NCI-H1048 (cell line): ENCODE results near the gene GRK2.
"Not testable (repeated sequence)": the region's sequence is repeated elsewhere in the genome, so short reads cannot be mapped to it uniquely, and the experiment has no call there.

Experiments used
- DNase-seq: peaks from one replicate; lab custom pipeline; 2025; lab: John Stamatoyannopoulos, UW

GRK2 gene

DNA sequence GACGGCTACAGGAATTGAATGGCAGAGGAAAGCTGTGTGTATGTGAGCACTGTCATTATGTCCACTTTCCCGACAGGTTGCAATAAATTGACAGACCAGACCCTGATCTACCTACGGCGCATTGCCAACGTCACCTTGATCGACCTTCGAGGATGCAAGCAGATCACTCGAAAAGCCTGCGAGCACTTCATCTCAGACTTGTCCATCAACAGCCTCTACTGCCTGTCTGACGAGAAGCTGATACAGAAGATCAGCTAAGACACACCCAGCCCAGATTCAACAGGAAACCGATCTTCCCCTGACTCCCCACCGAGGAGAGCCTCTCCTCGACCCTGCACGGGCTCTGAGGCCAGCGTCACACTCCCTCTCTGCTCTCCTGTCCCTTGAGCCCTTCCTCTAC, 11.5 kb upstream of the GRK2 start:
- DNase-seq, result no peak

DNA sequence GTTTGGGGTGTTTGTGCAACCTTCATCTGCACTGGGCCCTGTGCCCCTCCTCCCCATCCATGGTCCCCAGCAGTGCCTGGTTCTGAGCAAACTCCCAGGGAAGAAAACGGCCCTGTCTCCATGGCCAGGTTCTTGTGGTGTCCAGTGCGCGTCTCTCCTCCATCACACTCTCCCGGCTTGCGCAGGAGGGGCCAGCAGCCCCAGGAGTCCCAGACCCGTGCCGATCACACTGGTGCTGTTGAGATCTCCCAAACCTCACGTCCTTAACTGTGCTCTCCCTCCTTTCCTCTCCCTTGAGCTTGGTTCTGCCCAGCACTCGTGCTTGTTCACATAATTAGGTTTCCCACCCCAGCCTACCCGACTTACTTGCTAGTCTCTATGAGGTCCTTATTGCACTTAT, 10.9 kb upstream of the GRK2 start:
- DNase-seq, result no peak

- no peak for DNase-seq
Observed at GRCh38 chr11:67255864-67256263, 10.4 kb upstream of the GRK2 start.

- no peak for DNase-seq
Observed at GRCh38 chr11:67256477-67257135, 9.7 kb upstream of the GRK2 start.

DNA sequence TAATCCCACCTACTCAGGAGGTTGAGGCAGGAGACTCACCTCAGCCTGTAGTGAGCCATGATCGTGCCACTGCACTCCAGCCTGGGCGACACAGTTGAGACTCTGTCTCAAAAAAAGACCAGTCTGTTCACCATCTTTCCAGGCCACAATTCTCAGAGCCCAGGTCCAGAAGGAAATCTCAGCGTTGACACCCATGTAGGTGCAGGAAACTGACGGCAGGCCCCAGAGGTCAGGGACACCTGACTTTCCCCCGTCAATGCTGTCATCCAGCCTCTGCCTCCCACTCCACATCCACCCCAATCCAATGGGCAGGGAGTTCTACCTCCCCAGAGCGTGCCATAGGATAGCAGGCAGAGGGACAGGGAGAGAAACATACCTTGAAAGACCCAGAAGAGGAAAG, 5.9 kb upstream of the GRK2 start:
- no peak for DNase-seq

DNA sequence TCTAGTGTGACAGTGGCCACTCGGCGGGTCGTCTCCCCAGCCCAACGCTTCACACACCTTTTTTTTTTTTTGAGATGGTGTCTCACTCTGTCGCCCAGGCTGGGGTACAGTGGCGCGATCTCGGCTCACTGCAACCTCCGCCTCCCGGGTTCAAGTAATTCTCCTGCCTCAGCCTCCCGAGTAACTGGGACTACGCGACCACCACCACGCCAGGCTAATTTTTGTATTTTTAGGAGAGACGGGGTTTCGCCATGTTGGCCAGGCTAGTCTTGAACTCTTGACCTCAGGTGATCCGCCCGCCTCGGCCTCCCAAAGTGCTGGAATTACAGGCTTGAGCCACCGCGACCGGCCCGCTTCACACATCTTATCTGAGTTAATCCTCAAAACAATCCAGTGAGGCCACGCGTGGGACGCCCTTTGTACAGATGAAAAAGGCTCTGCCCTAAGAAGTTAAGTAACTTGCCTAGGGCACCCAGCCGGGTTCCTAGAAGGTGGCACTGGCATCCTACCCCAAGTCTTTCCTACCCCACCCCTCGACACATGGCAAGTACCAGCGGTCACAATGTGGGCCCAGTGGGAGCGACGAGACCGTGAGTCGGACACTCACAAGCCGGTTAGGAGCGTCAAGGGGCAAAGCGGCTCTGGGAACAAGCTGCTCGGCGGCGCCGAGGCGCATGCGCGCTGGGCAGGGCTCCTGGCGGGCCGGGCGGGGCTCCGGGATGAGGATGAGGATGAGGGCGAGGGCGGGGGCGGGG, 5.2 kb upstream of the GRK2 start:
- DNase-seq, result not testable (repeated sequence)

DNA sequence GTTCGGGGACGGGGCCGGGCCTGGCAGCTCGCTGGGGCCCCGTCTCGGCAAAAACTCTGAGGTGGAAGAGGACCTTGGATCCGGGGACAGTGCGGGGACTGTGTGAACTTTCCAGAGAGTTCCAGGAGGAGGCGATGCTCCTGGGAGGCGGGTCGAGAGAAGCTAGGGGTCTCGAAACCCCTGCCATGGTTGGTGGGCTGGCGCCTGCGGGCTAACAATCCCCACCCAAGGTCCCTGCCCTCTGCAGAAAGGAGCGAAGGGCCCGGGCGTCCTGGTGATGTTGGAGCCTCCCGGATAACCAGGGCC, 4.7 kb upstream of the GRK2 start:
- no peak for DNase-seq

GRCh38 chr11:67261946-67262681, 4.2 kb upstream of the GRK2 start:
- no peak for DNase-seq

- peak; percentile 11 for DNase-seq
Observed at GRCh38 chr11:67262731-67263675, 3.3 kb upstream of the GRK2 start.

- no peak for DNase-seq
Observed at GRCh38 chr11:67264260-67264659, 2.0 kb upstream of the GRK2 start.

- DNase-seq, result no peak
Observed at GRCh38 chr11:67264877-67265632, 1.2 kb upstream of the GRK2 start.

DNA sequence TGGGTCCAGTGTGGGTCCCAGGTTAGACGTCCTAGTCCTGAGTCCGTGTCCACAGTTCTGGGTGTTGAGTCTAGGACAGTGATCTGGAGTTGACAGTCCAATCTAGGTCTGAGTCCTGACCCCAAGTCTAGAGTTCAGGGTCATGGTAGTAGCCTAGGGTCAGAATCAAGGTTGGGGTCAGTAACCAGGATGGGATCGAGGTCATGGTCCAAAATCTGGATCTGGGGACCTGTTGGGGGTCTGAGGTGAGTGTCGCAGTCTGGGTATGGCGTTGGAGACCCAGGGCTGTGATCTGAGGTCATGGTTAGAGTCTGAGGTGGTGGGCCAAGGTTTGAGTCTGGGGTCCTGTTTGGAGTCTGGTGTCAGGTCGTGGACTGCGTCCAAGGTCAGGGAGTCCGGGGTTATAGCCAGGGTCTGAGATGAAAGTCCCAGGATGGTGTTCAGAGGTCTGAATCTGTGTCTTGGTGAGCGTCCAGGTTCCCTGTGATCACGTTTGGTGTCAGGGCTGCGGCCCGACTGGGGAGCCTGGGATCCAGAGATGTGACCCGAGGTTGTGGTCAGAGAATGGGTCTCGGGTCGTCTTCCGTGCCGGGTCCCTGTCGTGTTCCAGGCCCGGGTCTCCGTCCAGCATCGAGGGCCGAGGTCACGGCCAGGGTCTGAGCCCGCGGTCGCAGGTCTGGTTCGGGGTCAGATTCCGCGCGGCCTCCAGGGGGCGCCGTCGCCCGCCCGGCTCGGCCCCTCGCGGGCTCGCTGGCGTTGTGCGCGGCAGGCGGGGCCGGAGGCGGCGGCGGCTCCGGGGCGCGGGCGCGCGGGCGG, 432 bp upstream of the GRK2 start:
- DNase-seq, result no peak

GRCh38 chr11:67267188-67268080, 1.2 kb downstream of the GRK2 start:
- DNase-seq, result no peak

- no peak for DNase-seq
Observed at GRCh38 chr11:67268081-67268961, 2.0 kb downstream of the GRK2 start.

GRCh38 chr11:67268962-67269268, 2.6 kb downstream of the GRK2 start:
- no peak for DNase-seq

DNA sequence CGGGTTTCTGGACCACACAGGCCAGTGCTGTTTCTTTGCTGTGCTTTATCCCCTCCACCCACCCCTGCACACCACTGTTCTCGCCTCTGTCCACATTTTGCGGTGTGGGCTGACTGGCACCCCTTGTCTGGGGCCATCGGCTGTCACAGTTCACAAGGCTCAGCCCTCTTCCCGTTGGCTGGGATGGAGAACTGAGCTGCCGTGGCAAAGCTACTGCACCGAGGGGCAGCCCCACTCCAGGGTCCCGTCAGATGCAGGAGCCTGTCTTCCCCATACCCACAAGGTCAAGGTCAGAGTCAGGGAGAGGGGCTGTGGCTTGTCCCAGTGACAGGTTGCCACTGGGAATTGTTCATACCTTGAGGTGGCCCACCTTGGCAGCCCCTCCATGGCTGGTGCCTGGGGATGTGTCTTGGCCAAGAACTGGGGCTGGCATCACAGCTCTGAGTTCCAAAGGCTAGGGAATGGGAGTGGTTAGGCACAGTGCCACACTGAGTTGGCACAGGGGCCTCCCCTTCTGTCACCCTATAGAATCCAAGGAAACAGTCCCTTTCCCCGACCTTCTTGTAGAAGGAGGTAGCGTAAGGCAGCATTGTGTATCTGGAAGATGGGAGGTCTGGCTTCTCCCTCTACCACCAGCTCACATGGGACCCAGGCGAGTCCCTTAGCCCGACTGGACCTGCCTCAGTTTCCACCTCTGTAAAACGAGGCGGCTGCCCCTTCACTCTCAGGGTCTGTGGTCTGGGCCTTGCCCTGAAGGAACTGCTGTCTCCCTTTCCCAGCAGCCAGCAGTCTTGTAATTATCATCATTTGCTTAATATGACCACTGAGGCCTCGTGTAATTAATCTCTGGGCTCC, 3.4 kb downstream of the GRK2 start:
- DNase-seq, result no peak
